Breast epithelium (tissue), 3 donors: Measurements from ENCODE around the gene NUPR2.

Experiments
- POLR2A ChIP-seq: fragments of 450-650 bp; IDR thresholded peaks from one replicate; pipeline ENCODE4 v1.6.1; 2016; ENCODE audit warnings: antibody characterized with exemption, mild to moderate bottlenecking, moderate library complexity
- TF ChIP-seq, protein P1 (sequence below), 3 donors: fragments of 450-650 bp; IDR thresholded peaks; one replicate each; pipeline ENCODE4 v1.5.1; 2016 to 2017; ENCODE audit warnings: antibody characterized with exemption in 3 of 3, mild to moderate bottlenecking in 3 of 3, moderate library complexity in 3 of 3

GRCh38 chr7:56091591-56091990 lies 24.6 kb downstream of the NUPR2 start:
- no peak for TF ChIP-seq POLR2A
- TF ChIP-seq, protein P1, sequence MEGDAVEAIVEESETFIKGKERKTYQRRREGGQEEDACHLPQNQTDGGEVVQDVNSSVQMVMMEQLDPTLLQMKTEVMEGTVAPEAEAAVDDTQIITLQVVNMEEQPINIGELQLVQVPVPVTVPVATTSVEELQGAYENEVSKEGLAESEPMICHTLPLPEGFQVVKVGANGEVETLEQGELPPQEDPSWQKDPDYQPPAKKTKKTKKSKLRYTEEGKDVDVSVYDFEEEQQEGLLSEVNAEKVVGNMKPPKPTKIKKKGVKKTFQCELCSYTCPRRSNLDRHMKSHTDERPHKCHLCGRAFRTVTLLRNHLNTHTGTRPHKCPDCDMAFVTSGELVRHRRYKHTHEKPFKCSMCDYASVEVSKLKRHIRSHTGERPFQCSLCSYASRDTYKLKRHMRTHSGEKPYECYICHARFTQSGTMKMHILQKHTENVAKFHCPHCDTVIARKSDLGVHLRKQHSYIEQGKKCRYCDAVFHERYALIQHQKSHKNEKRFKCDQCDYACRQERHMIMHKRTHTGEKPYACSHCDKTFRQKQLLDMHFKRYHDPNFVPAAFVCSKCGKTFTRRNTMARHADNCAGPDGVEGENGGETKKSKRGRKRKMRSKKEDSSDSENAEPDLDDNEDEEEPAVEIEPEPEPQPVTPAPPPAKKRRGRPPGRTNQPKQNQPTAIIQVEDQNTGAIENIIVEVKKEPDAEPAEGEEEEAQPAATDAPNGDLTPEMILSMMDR (IDR thresholded peaks at IDR 0.05): no peak
